Activated naive CD8-positive, alpha-beta T cell treated with anti-CD3 and anti-CD28 coated beads, Interleukin-2, amount 50 U/mL, for 24 hours (primary cell): Measurements from ENCODE around the gene VCP.
A peak's percentile ranks its signal among the peaks of the same experiment; 100 is the strongest.

Source experiments
- ATAC-seq: fragments of 150-1000 bp; cut with Tn5 transposase; one replicate; pipeline ENCODE4 v1.10.0; 2021
- DNase-seq: peaks from one replicate; pipeline ENCODE4 v3.0.0; 2021
- H3K27ac Mint-ChIP-seq: one replicate; pipeline ENCODE4 v1.8.0; 2021; ENCODE audit warnings: mild to moderate bottlenecking, mixed read lengths
- H3K27me3 Mint-ChIP-seq: one replicate; pipeline ENCODE4 v1.8.0; 2021; ENCODE audit warnings: mixed read lengths
- H3K36me3 Mint-ChIP-seq: one replicate; pipeline ENCODE4 v1.8.0; 2021; ENCODE audit warnings: low read depth, mixed read lengths
- H3K4me1 Mint-ChIP-seq: one replicate; pipeline ENCODE4 v1.8.0; 2021; ENCODE audit warnings: mixed read lengths
- H3K4me3 Mint-ChIP-seq: one replicate; pipeline ENCODE4 v1.8.0; 2021; ENCODE audit warnings: mild to moderate bottlenecking, moderate library complexity, mixed read lengths
- H3K9me3 Mint-ChIP-seq: one replicate; pipeline ENCODE4 v1.8.0; 2021; ENCODE audit warnings: mixed read lengths

VCP gene

DNA sequence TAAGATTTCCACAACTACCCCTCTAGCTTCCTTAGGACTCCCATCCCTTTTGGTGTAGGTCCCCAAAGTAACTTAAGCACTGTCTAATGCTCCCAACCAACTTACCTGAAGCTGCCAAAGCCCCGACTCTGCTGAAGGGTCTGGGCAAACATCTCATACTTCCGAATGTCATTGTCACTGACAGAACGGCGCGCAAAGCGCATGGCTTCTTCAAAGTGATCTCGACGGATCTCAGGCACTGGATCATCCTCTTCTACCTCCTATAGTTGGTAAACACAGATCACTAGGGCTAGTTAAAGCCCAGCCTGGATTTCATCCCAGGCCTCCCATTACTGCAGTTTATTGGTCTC is 15.2 kb downstream of the VCP start:
- no peaks in the 10 kb centered on the region for H3K9me3 Mint-ChIP-seq
- ATAC-seq = no peak
- H3K4me3 Mint-ChIP-seq = no peak overlapping the region
- H3K4me1 Mint-ChIP-seq = no peaks in the 10 kb centered on the region
- no peaks in the 10 kb centered on the region for H3K27me3 Mint-ChIP-seq
- no peak overlapping the region for H3K27ac Mint-ChIP-seq
- peaks cover 76% of the 10 kb centered on the region for H3K36me3 Mint-ChIP-seq
- DNase-seq = no peak

DNA sequence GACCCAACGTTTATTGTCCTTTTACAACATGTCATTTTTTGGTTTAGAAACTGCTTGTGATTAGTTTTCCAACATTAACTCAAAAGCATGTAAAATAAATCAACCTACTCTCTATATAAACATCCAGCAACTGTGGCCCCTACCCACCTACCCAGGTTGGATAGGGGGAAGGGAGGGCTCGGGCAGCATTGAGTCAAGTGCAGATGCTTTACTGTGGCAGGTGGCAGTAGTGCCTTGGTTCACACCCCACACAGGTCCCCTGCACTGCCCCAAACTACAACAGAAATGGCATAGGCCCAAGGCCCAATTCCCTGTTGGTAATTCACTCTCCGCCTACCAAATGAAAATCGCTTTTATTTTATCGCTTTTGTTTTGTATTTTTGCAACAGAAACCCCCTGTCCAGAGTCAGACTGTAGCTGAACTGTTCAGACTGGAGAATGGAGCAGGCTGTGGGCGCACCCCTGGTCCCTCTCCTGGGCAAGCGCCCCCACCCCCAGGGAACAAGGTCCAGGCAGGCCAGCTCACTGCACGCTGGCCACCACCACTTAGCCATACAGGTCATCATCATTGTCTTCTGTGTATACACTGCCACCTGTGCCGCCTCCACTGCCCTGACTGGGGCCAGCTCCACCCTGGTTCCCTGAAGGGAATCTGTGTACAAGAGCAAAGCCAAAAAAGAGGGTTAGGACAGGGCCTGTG is 15.7 kb downstream of the VCP start:
- Mint-ChIP-seq H3K9me3 (no peaks in the 10 kb centered on the region), H3K27ac (no peak overlapping the region)
- no peak for ATAC-seq

DNA sequence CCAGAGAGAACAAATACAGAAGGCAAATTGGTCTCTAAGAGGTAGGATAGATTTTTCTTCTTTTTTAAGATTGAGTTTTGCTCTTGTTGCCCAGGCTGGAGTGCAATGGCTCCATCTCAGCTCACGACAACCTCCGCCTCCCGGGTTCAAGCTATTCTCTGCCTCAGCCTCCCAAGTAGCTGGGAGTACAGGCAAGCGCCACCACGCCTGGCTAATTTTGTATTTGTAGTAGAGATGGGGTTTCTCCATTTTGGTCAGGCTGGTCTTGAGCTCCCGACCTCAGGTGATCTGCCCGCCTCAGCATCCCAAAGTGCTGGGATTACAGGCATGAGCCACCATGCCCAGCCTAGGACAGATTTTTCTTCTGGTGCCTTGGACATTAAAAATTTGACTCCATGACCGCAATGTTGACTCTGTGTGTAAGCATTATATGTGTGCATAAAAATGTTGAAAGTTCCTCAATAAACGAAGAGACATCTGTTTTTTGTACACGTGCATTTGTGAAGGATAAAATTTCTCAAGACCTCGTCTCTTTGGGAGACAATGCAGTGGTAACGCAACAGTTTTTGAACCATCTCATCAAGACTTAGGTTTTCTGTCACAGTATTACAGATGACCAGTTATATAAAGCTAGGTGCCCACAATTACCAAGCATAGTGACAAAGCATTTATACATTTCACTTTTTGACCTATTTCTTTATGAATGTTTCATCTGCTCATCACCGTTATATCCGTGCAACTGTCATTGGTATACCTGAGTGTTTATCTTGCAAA is 17.4 kb downstream of the VCP start:
- Mint-ChIP-seq H3K9me3 (no peaks in the 10 kb centered on the region), H3K27me3 (no peaks in the 10 kb centered on the region), H3K27ac (no peak overlapping the region), H3K36me3 (peaks cover 60% of the 10 kb centered on the region), H3K4me1 (no peaks in the 10 kb centered on the region), H3K4me3 (no peak overlapping the region)
- ATAC-seq (no peak), DNase-seq (no peak)

More for the DNA sequence above, 15.7 kb downstream of the VCP start:
- no peak overlapping the region for H3K4me3 Mint-ChIP-seq
- H3K36me3 Mint-ChIP-seq = peaks cover 71% of the 10 kb centered on the region
- DNase-seq = no peak
- no peaks in the 10 kb centered on the region for H3K4me1 Mint-ChIP-seq
- H3K27me3 Mint-ChIP-seq = no peaks in the 10 kb centered on the region

DNA sequence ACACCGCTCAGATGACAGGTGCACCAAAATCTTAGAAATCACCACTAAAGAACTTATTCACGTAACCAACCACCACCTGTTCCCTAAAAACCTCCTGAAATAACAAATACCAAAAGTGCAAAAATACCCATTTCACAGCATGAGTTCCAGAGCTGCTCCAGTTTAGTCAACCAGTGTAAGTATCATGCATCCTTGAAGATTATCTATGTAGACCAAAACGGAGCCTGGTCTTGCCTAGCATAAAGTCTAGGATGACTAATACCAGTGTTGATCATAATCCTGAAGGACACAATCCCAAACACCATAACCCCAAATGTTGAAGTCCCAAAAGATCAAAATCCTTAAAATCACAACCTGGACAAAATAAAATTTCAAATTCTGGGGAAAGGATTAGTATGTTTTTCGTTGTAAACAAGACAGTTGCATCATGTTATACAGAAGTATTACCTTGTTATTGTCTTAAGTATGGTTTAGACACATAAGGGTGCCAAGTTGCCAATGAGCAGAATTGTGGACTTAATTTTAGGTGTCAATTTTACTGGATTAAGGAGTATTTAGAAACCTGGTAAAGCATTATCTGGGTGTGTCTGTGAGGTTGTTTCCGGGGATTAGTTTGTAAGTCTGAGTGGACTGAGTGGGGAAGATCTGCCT is 18.1 kb downstream of the VCP start:
- Mint-ChIP-seq H3K36me3 (peaks cover 55% of the 10 kb centered on the region), H3K27ac (peak overlapping the region; percentile 6), H3K4me1 (no peaks in the 10 kb centered on the region), H3K4me3 (no peak overlapping the region), H3K27me3 (no peaks in the 10 kb centered on the region), H3K9me3 (no peaks in the 10 kb centered on the region)
- ATAC-seq (no peak), DNase-seq (no peak)

DNA sequence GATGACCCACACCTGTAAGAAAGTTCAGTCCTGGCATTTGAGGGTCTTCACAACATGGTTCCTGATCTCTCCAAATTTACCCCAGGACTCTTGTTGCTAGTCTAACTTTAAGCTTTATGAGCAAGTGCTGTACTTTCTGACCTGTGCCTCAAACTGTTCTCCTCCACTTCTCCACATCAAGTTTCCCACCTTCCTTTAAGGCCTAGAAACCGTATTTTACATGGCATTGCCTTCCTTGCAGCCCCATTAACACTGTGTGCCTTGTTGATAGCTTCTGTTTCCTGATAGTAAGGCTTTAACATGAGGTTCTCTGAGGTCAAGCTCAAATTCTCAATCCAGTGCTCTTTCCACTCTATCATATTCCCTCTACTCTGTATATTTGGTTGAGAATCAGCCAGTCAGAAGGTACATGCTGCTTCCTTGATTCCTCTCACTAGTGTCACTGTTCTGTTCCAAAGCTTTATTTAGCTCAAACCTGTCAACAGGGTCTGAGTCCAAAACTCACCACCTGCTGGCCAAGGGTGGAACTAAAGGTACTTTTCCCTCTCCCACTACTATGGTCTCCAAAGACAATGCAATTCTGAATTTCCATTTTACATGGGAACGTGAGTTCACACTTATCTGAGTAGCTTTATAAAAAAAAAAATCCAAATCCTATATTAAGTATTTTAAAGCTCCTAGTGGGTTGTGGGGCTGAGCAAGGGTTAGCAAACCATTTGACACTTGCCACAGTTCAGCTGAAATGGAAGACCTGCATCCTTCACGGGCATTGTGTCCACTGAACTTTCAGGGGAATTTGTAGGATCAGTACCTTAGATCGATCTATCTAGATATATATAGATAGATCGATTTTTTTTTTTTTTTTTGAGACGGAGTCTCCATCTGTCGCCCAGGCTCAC is 21.1 kb downstream of the VCP start:
- H3K27ac Mint-ChIP-seq = no peak overlapping the region
- H3K27me3 Mint-ChIP-seq = no peaks in the 10 kb centered on the region
- H3K9me3 Mint-ChIP-seq = no peaks in the 10 kb centered on the region
- no peaks in the 10 kb centered on the region for H3K4me1 Mint-ChIP-seq
- ATAC-seq = peak; percentile 61
- H3K4me3 Mint-ChIP-seq = no peak overlapping the region
- H3K36me3 Mint-ChIP-seq = peaks cover 38% of the 10 kb centered on the region
- DNase-seq = peak; percentile 67

DNA sequence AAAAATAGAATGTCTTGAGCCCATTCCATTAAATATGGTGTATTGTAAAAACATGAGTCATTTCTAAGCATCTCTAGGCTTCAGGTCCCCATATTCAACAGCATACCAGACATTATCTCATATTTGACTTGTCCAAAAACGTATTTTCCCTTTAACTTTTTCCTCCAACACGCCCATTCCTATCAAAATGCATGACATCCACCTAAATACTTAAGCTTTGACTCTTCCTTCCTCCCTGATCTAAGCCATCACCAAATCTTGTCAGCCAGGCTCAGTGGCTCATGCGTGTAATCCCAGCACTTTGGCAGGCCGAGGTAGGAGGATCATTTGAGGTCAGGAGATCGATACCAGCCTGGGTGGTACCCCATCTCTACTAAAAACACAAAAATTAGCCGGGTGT is 23.9 kb downstream of the VCP start:
- DNase-seq (no peak), ATAC-seq (no peak)
- Mint-ChIP-seq H3K36me3 (peaks cover 21% of the 10 kb centered on the region), H3K27me3 (no peaks in the 10 kb centered on the region), H3K4me1 (no peaks in the 10 kb centered on the region), H3K4me3 (no peak overlapping the region), H3K27ac (no peak overlapping the region), H3K9me3 (no peaks in the 10 kb centered on the region)

DNA sequence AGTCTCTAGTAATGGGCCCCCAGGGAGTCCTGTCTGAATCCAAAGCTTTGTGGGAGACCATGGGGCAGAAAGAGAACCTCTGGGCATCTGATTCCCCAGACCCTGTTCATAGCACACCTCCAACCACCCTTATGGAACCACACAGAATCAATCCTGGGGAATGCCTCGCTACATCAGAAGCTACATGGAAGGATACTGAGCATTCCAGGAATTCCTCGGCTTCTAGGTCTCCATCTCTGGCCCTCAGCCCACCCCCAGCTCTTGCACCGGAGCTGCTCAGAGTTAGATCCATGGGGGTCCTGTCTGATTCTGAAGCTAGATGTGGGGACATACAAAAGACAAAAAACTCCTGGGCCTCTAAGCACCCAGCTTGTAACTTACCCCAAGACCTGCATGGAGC is 28.4 kb downstream of the VCP start:
- no peak overlapping the region for H3K4me3 Mint-ChIP-seq
- no peaks in the 10 kb centered on the region for H3K27me3 Mint-ChIP-seq
- peaks cover 18% of the 10 kb centered on the region for H3K36me3 Mint-ChIP-seq
- no peak for ATAC-seq
- no peaks in the 10 kb centered on the region for H3K9me3 Mint-ChIP-seq
- no peak for DNase-seq
- H3K27ac Mint-ChIP-seq = no peak overlapping the region
- H3K4me1 Mint-ChIP-seq = no peaks in the 10 kb centered on the region

DNA sequence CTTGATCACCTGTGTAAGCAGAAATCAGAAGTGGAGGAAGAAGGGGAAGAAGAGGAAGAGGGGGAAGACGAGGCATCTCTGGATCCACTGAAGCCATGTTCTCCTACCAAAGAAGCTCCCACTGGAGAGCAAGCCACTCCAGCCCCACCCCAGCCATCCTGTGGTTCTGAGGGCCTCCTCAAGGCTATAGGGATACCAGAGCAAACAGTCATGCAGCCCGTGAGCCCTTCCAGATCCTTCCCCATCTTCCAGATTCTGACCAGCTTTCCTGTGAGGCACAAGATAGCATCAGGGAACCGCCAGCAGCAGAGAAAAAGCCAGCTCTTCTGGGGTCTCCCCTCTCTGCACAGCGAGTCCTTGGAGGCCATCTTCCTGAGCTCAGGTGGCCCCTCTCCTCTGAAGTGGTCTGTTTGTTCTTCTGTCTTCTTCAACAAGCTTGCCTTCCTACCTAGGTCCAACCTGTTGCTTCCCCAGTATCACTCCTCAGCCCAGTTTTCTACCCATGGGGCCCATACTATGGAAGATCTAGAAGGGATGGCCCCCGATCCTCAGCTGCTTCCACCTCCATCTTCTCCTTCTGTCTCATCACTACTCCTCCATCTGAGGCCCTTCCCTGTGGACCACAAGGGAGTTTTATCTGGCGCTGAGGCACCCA is 29.4 kb downstream of the VCP start:
- no peaks in the 10 kb centered on the region for H3K9me3 Mint-ChIP-seq
- H3K4me3 Mint-ChIP-seq = no peak overlapping the region
- no peak for ATAC-seq
- H3K4me1 Mint-ChIP-seq = no peaks in the 10 kb centered on the region
- peaks cover 10% of the 10 kb centered on the region for H3K36me3 Mint-ChIP-seq
- no peak for DNase-seq
- H3K27ac Mint-ChIP-seq = no peak overlapping the region
- no peaks in the 10 kb centered on the region for H3K27me3 Mint-ChIP-seq

DNA sequence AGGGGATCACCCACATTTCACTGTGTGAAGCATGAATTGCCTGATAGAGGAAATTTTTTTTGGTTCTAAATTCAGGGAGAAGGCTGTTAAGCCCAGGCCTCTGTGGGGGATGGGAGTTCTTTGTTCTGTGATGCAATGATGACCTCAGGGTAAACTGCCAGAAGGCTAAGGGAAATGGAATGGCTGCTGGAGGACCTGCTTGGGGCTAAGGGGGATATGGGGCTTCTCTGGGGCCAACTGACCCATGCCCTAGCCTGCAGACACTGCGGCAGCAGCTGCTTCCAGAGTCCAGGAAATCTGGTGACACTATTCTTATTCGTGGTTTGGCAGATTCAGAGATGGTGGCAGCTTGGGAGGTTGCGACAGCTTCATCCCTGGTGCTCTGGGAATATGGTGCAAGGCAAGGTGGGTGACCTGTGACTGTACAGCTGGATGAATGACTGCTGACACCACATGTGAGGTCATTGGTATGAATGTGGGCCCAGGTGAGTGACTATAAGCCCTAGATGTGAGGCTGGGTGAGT is 30.3 kb downstream of the VCP start:
- ATAC-seq = no peak
- H3K27ac Mint-ChIP-seq = no peak overlapping the region
- no peak for DNase-seq
- H3K27me3 Mint-ChIP-seq = no peaks in the 10 kb centered on the region
- peaks cover 10% of the 10 kb centered on the region for H3K36me3 Mint-ChIP-seq
- no peak overlapping the region for H3K4me3 Mint-ChIP-seq
- H3K4me1 Mint-ChIP-seq = no peaks in the 10 kb centered on the region
- no peaks in the 10 kb centered on the region for H3K9me3 Mint-ChIP-seq

DNA sequence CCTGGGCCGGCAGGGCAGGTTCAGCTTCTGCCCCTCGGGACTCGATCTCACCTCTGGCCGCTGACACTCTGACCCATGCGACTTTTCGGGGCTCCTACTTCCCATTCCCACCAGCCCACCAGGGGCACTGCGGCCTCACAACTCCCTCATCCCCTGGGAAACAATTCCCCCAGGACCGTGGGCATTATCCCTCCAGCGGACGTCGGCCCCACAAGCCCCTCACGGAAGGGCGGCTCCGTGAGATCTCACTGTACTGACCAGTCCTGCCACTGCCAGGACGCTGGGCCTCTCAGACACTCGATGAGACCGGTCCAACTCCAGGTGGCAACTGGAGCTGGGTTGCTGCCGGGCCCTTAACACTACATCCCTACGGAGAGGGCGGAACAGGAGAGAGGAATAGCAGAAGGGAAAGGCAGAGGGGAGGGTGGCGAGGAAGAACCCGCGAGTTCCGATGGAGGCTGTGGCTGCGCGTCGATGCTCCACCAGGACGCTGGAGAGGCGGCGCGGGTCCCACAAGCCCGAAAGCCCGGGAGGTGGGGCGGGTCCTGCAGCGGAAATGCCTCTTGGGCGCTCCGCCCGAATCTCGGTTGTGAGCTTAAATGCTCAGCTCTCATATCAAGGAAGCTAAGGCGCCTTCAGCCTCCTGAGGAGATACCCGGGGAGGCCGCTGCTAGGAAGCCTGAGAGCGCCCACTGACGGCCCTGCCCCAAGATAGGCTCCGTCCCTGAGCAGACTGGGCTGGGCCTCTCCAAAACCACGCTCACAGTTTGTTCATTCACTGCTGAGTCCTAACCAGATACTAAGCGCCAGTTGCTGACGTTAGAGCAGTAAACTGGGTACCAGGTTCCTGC is 36.3 kb downstream of the VCP start:
- H3K4me1 Mint-ChIP-seq = peaks cover 11% of the 10 kb centered on the region
- H3K4me3 Mint-ChIP-seq = peak overlapping the region; percentile 60
- H3K27me3 Mint-ChIP-seq = no peaks in the 10 kb centered on the region
- H3K27ac Mint-ChIP-seq = no peak overlapping the region
- H3K9me3 Mint-ChIP-seq = no peaks in the 10 kb centered on the region
- DNase-seq (peak; percentile 50), ATAC-seq (peak; percentile 92)
- no peaks in the 10 kb centered on the region for H3K36me3 Mint-ChIP-seq

DNA sequence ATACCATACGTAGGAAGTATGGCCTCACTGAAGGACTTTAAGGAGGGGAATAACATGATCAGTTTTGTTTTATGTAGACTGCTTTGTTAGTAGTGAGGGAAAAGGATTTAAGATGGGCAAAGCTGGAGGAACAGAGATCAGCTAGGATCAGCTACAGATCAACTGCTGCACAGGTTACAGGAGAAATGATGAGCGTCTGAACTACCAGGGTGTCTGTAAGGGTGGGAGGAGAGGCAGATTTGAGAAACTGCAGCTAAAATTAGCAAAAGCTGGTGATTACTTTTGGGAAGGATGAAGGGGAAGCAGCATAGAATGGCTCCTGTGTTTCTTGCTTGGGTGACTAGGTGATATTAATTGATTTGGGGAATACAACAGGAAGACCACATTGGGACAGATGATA is 39.3 kb downstream of the VCP start:
- Mint-ChIP-seq H3K4me3 (no peak overlapping the region), H3K27ac (no peak overlapping the region), H3K27me3 (no peaks in the 10 kb centered on the region), H3K36me3 (no peaks in the 10 kb centered on the region), H3K9me3 (no peaks in the 10 kb centered on the region), H3K4me1 (peaks cover 13% of the 10 kb centered on the region)
- DNase-seq (no peak), ATAC-seq (no peak)

DNA sequence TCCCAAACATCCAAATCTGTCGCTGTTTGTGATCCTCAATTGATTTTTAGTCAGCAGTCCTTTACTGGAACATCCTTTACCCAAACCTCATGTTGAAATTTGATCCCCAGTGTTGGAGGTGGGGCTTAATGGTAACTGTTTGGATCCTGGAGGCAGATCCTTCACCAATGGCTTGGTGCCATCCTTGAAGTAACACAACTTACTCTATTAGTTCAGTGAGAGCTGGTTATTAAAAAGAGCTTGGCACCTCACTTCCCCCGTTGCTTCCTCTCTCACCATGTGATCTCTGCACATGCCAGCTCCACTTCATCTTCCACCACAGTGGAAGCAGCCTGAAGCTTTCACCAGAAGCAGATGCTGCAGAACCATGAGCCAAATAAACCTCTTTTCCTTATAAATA is 42.6 kb downstream of the VCP start:
- Mint-ChIP-seq H3K27ac (no peak overlapping the region), H3K9me3 (no peaks in the 10 kb centered on the region), H3K4me3 (no peak overlapping the region), H3K4me1 (peaks cover 4% of the 10 kb centered on the region), H3K36me3 (no peaks in the 10 kb centered on the region), H3K27me3 (no peaks in the 10 kb centered on the region)
- no peak for DNase-seq
- ATAC-seq = no peak

DNA sequence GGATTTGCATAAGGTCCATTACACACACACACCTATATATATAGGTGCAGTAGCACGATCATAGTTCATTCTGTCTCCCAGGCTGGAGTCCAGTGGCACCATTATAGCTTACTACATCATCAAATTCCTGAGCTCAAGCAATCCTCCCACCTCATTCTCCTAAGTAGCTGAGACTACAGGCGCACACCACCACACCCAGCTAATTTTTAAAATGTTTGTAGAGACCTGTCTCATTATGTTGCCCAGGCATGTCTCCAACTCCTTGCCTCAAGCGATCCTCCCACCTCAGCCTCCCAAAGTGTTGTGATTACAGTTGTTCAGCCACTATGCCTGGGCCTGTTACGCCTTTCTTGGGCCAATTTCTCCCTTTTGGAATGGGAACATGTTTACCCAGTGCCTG is 43.2 kb downstream of the VCP start:
- H3K36me3 Mint-ChIP-seq = no peaks in the 10 kb centered on the region
- no peaks in the 10 kb centered on the region for H3K9me3 Mint-ChIP-seq
- no peak overlapping the region for H3K4me3 Mint-ChIP-seq
- ATAC-seq (no peak), DNase-seq (no peak)
- no peak overlapping the region for H3K27ac Mint-ChIP-seq
- peaks cover 4% of the 10 kb centered on the region for H3K4me1 Mint-ChIP-seq
- H3K27me3 Mint-ChIP-seq = no peaks in the 10 kb centered on the region
